Measurements from ENCODE around the gene POC5.

POC5 gene

GRCh38 chr5:75686480-75686879, 30.8 kb downstream of the POC5 start:
- H3K36me3 ChIP-seq (replicated peaks) = peaks cover 27% of the 10 kb centered on the region
- no peak overlapping the region for H3K4me3 ChIP-seq
- no peaks in the 10 kb centered on the region for H3K9me3 ChIP-seq
- DNase-seq (ENCODE audit: low spot score in 2 of 2) = no peak
- in situ Hi-C loops (cut with MboI; ENCODE audit: low sequenced_read_pairs) = no loop called here
- no peaks in the 10 kb centered on the region for H3K4me1 ChIP-seq
- H3K27me3 ChIP-seq (ENCODE audit: low read depth) = no peaks in the 10 kb centered on the region

- Histone ChIP-seq H3K36me3 (replicated peaks) (peaks cover 27% of the 10 kb centered on the region), H3K4me3 (no peak overlapping the region), H3K27me3 (ENCODE audit: low read depth) (no peaks in the 10 kb centered on the region), H3K4me1 (no peaks in the 10 kb centered on the region), H3K9me3 (no peaks in the 10 kb centered on the region)
- no peak for DNase-seq (ENCODE audit: low spot score in 2 of 2)
- in situ Hi-C loops (cut with MboI; ENCODE audit: low sequenced_read_pairs) = no loop called here
These were observed 32.1 kb downstream of the POC5 start for GRCh38 chr5:75685141-75685540.

- DNase-seq (ENCODE audit: low spot score in 2 of 2) = peak in 1 of 2 experiments; percentile 61
- Histone ChIP-seq H3K27me3 (ENCODE audit: low read depth) (no peaks in the 10 kb centered on the region), H3K9me3 (no peaks in the 10 kb centered on the region), H3K4me3 (no peak overlapping the region), H3K4me1 (no peaks in the 10 kb centered on the region), H3K36me3 (replicated peaks) (peaks cover 7% of the 10 kb centered on the region)
- in situ Hi-C loops (cut with MboI; ENCODE audit: low sequenced_read_pairs) = no loop called here
These were observed 36.0 kb downstream of the POC5 start for GRCh38 chr5:75681125-75681830.

GRCh38 chr5:75678155-75678554, 39.1 kb downstream of the POC5 start:
- DNase-seq (ENCODE audit: low spot score in 2 of 2) = no peak
- H3K36me3 ChIP-seq (replicated peaks) = peaks cover 5% of the 10 kb centered on the region
- H3K4me3 ChIP-seq = no peak overlapping the region
- H3K27me3 ChIP-seq (ENCODE audit: low read depth) = no peaks in the 10 kb centered on the region
- no peaks in the 10 kb centered on the region for H3K9me3 ChIP-seq
- in situ Hi-C loops (cut with MboI; ENCODE audit: low sequenced_read_pairs) = no loop called here
- no peaks in the 10 kb centered on the region for H3K4me1 ChIP-seq

- no peaks in the 10 kb centered on the region for H3K4me1 ChIP-seq
- H3K9me3 ChIP-seq = no peaks in the 10 kb centered on the region
- in situ Hi-C loops (cut with MboI; ENCODE audit: low sequenced_read_pairs) = no loop called here
- no peak for DNase-seq (ENCODE audit: low spot score in 2 of 2)
- H3K36me3 ChIP-seq (replicated peaks) = peaks cover 7% of the 10 kb centered on the region
- H3K4me3 ChIP-seq = no peak overlapping the region
- H3K27me3 ChIP-seq (ENCODE audit: low read depth) = no peaks in the 10 kb centered on the region
These were observed 39.6 kb downstream of the POC5 start for GRCh38 chr5:75677607-75678006.

DNA sequence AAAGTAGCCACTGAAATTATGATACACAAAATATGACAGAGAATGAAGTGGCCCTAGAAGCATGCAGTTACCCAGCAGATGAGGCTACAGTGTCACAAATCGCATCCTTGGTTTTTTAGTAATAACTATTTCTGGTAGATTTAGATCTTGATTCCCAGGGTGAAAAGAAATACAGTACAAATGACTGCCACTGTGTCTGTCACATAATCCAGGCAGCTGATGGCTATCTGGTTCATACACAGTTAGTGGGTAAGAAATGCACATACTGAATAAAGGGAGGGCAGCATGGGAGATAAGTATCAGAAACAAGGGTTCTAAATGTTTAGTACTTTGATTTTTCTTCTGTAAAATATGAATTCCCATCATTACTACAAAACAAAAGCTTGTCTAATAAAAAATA, 41.5 kb downstream of the POC5 start:
- Histone ChIP-seq H3K4me3 (no peak overlapping the region), H3K4me1 (no peaks in the 10 kb centered on the region), H3K9me3 (no peaks in the 10 kb centered on the region), H3K27me3 (ENCODE audit: low read depth) (no peaks in the 10 kb centered on the region), H3K36me3 (replicated peaks) (peaks cover 7% of the 10 kb centered on the region)
- DNase-seq (ENCODE audit: low spot score in 2 of 2) = no peak
- in situ Hi-C loops (cut with MboI; ENCODE audit: low sequenced_read_pairs) = no loop called here

DNA sequence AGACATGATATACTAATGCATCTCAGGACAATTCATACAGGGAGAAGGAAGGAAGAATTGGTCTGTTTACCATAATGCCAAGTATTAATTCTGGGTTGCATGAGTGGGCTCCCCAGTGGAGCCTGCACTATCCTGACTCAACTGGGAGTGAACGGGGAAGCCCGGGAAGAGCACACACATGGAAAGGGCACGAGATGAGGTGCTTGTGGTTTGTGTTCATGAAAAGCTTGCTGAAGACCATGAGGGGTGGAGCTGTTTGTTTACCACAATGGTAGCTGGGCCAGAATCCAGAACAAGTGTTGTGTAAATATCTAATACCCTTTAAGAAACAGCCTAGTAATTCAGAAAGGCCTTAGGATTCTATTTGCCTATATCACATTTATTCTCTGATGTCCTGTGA, 44.6 kb downstream of the POC5 start:
- H3K27me3 ChIP-seq (ENCODE audit: low read depth) = no peaks in the 10 kb centered on the region
- no peaks in the 10 kb centered on the region for H3K4me1 ChIP-seq
- in situ Hi-C loops (cut with MboI; ENCODE audit: low sequenced_read_pairs) = no loop called here
- H3K9me3 ChIP-seq = no peaks in the 10 kb centered on the region
- peaks cover 7% of the 10 kb centered on the region for H3K36me3 ChIP-seq (replicated peaks)
- no peak overlapping the region for H3K4me3 ChIP-seq
- DNase-seq (ENCODE audit: low spot score in 2 of 2) = no peak

DNA sequence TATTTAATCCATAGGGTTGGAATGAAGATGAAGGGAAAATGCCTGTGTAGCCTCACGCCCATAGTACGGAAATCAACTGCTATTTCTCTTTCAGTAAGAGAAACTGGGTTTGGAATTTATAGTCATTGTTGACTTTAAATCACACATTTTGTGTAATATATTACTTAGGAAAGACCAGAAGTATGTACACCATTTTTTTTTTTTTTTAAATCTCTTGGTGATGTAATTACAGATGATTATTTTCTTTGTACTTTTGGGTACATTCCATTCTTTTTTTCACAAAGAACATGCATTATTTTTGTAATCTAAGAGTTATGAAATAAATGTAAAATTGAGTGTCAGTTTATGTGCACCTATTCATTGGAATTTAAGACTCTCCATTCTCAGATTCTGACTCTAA, 45.7 kb downstream of the POC5 start:
- H3K36me3 ChIP-seq (replicated peaks) = peaks cover 7% of the 10 kb centered on the region
- no peaks in the 10 kb centered on the region for H3K27me3 ChIP-seq (ENCODE audit: low read depth)
- no peak for DNase-seq (ENCODE audit: low spot score in 2 of 2)
- in situ Hi-C loops (cut with MboI; ENCODE audit: low sequenced_read_pairs) = no loop called here
- no peaks in the 10 kb centered on the region for H3K9me3 ChIP-seq
- H3K4me3 ChIP-seq = no peak overlapping the region
- no peaks in the 10 kb centered on the region for H3K4me1 ChIP-seq

- in situ Hi-C loops (cut with MboI; ENCODE audit: low sequenced_read_pairs) = no loop called here
- Histone ChIP-seq H3K27me3 (ENCODE audit: low read depth) (no peaks in the 10 kb centered on the region), H3K9me3 (no peaks in the 10 kb centered on the region), H3K4me1 (no peaks in the 10 kb centered on the region), H3K36me3 (replicated peaks) (peaks cover 3% of the 10 kb centered on the region; the same call in 1 of the 2 replicates), H3K4me3 (no peak overlapping the region)
- no peak for DNase-seq (ENCODE audit: low spot score in 2 of 2)
These were observed 46.7 kb downstream of the POC5 start for GRCh38 chr5:75670577-75670976.

DNA sequence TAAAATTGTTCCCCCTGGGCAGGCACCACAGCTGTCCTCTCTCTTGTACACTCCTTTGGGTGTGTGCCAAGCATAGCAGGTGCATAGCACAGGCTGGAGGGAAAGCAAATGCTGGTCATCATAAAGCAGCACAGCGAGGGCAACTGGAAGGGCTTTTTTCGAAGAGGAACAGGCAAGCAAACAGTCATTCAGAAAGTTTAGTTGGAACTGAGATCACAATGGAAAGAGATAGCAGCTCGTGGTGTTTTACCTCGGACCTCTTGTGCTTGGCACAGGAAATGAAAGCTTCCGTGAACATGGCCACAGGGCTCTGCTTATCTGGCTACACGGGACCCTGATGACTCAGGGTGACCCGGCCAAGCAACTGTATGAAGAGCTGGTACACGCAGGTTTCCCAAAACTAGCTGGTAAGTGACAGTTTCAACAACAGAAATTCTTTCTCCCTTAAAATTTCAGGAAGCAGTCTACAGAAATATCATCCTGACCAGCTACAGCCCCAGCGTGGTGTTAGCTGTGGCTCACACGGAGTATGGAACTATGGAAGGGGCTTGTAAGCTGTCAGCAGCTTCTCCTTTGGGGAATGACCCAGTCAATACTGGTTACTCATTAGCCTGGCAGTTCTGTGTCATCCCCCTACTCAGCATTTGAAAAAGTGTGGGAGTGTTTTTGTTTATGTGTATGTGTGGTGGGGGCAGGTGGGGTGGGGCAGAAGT, 48.1 kb downstream of the POC5 start:
- Histone ChIP-seq H3K4me1 (no peaks in the 10 kb centered on the region), H3K9me3 (no peaks in the 10 kb centered on the region), H3K4me3 (no peak overlapping the region), H3K27me3 (ENCODE audit: low read depth) (no peaks in the 10 kb centered on the region), H3K36me3 (replicated peaks) (peaks cover 2% of the 10 kb centered on the region; the same call in 1 of the 2 replicates)
- DNase-seq (ENCODE audit: low spot score in 2 of 2) = no peak
- in situ Hi-C loops (cut with MboI; ENCODE audit: low sequenced_read_pairs) = no loop called here

- H3K4me3 ChIP-seq = no peak overlapping the region
- H3K4me1 ChIP-seq = no peaks in the 10 kb centered on the region
- H3K36me3 ChIP-seq (replicated peaks) = peaks cover 2% of the 10 kb centered on the region; the same call in 1 of the 2 replicates
- in situ Hi-C loops (cut with MboI; ENCODE audit: low sequenced_read_pairs) = no loop called here
- DNase-seq (ENCODE audit: low spot score in 2 of 2) = no peak
- H3K9me3 ChIP-seq = no peaks in the 10 kb centered on the region
- no peaks in the 10 kb centered on the region for H3K27me3 ChIP-seq (ENCODE audit: low read depth)
These were observed 48.8 kb downstream of the POC5 start for GRCh38 chr5:75668445-75668844.

GRCh38 chr5:75667586-75667985, 49.7 kb downstream of the POC5 start:
- in situ Hi-C loops (cut with MboI; ENCODE audit: low sequenced_read_pairs) = no loop called here
- DNase-seq (ENCODE audit: low spot score in 2 of 2) = no peak

GRCh38 chr5:75666801-75667200, 50.4 kb downstream of the POC5 start:
- no peaks in the 10 kb centered on the region for H3K36me3 ChIP-seq (replicated peaks)
- H3K9me3 ChIP-seq = no peaks in the 10 kb centered on the region
- no peaks in the 10 kb centered on the region for H3K4me1 ChIP-seq
- H3K27me3 ChIP-seq (ENCODE audit: low read depth) = no peaks in the 10 kb centered on the region
- in situ Hi-C loops (cut with MboI; ENCODE audit: low sequenced_read_pairs) = no loop called here
- DNase-seq (ENCODE audit: low spot score in 2 of 2) = no peak
- H3K4me3 ChIP-seq = no peak overlapping the region

More at GRCh38 chr5:75667586-75667985, 49.7 kb downstream of the POC5 start:
- Histone ChIP-seq H3K9me3 (no peaks in the 10 kb centered on the region), H3K27me3 (ENCODE audit: low read depth) (no peaks in the 10 kb centered on the region), H3K4me1 (no peaks in the 10 kb centered on the region), H3K36me3 (replicated peaks) (no peaks in the 10 kb centered on the region), H3K4me3 (no peak overlapping the region)

GRCh38 chr5:75664979-75665378, 52.3 kb downstream of the POC5 start:
- in situ Hi-C loops (cut with MboI; ENCODE audit: low sequenced_read_pairs) = no loop called here
- DNase-seq (ENCODE audit: low spot score in 2 of 2) = no peak
- no peaks in the 10 kb centered on the region for H3K27me3 ChIP-seq (ENCODE audit: low read depth)
- no peak overlapping the region for H3K4me3 ChIP-seq
- H3K9me3 ChIP-seq = no peaks in the 10 kb centered on the region
- H3K36me3 ChIP-seq (replicated peaks) = no peaks in the 10 kb centered on the region
- peaks cover 3% of the 10 kb centered on the region; the same call in 1 of the 2 replicates for H3K4me1 ChIP-seq
